ENCODE measurements around the gene ZNF831.

Gene ZNF831

GRCh38 chr20:59151391-59151790 is 12.2 kb upstream of the ZNF831 start:
- H3K4me3 ChIP-seq (ENCODE audit: low read length), result no peak overlapping the region
- DNase-seq (ENCODE audit: low read depth), result no peak
- no peak for TF ChIP-seq CTCF (conservative IDR thresholded peaks at IDR 0.05; ENCODE audit: low read depth, low read length)

DNA sequence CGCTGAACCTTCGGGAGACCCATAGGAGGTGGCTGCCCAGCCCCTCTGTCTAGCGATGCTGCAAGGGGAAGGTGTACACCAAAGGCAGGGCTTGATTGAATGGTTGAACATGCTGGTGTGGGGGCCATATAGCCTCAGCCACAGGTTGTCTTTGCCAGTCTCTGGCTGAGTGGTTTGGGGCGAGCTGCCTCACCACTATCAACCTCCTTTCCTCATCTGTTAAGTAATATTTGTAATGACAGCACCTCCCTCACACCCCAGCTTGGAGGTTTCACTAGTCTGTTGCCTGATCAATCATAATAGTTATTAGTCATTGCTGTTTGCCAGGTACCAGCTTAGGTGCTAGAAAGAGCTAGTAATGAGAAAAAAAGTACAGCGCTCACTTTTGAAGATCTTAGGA is 11.8 kb upstream of the ZNF831 start:
- no peak overlapping the region for H3K4me3 ChIP-seq (ENCODE audit: low read length)
- DNase-seq (ENCODE audit: low read depth), result no peak
- TF ChIP-seq CTCF (conservative IDR thresholded peaks at IDR 0.05; ENCODE audit: low read depth, low read length), result no peak

DNA sequence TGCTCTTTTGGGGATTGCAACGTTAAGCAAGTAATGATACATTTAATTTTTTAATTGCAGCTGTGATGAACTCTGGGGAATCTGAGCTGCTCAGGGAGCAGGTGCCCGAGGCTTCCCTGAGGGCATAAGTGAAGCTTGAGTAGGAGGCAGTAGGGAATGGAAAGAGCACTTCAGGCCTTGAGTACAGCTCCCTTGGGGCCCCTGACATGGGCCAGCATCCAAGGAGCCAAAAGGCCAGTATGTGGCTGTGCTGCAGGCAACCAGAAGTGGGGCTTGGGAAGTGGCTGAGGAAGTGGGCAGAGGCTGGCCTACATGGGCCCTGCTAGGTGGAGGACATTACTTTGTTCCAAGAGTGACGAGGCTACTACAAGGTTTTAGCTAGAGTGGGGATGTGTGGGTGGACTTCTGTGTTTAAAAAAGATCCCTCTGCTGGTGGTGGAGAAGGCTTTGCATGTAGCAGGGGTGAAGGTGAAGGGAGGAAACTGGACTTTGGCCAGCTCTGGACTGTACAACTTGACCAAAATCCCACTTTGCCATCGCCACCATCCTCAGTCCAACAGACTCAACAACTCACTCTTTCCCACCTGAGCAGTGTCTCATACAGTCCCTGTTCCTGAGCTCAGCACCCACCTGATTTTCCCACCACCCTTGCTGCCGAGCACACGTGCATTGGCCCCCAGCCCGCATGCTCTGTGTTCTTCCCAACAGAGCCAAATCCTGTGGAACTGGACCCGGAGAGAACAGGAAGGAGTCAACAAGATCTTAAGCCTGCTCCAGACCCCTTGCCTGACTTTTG is 10.9 kb upstream of the ZNF831 start:
- no peak for DNase-seq (ENCODE audit: low read depth)
- no peak for TF ChIP-seq CTCF (conservative IDR thresholded peaks at IDR 0.05; ENCODE audit: low read depth, low read length)
- H3K4me3 ChIP-seq (ENCODE audit: low read length), result no peak overlapping the region

GRCh38 chr20:59153355-59153681 is 10.3 kb upstream of the ZNF831 start:
- DNase-seq (ENCODE audit: low read depth), result no peak
- H3K4me3 ChIP-seq (ENCODE audit: low read length), result no peak overlapping the region
- TF ChIP-seq CTCF (conservative IDR thresholded peaks at IDR 0.05; ENCODE audit: low read depth, low read length), result no peak

- DNase-seq (ENCODE audit: low read depth), result no peak
- no peak overlapping the region for H3K4me3 ChIP-seq (ENCODE audit: low read length)
- TF ChIP-seq CTCF (conservative IDR thresholded peaks at IDR 0.05; ENCODE audit: low read depth, low read length), result no peak
Observed at GRCh38 chr20:59153832-59154231, 9.8 kb upstream of the ZNF831 start.

- TF ChIP-seq CTCF (conservative IDR thresholded peaks at IDR 0.05; ENCODE audit: low read depth, low read length), result no peak
- no peak overlapping the region for H3K4me3 ChIP-seq (ENCODE audit: low read length)
- no peak for DNase-seq (ENCODE audit: low read depth)
Observed at GRCh38 chr20:59154317-59155013, 9.2 kb upstream of the ZNF831 start.

GRCh38 chr20:59157064-59157463 is 6.6 kb upstream of the ZNF831 start:
- no peak overlapping the region for H3K4me3 ChIP-seq (ENCODE audit: low read length)
- no peak for TF ChIP-seq CTCF (conservative IDR thresholded peaks at IDR 0.05; ENCODE audit: low read depth, low read length)
- DNase-seq (ENCODE audit: low read depth), result no peak

Data from retinal pigment epithelial cell (primary cell).